Hypothalamus (tissue), 51 donors: ENCODE data around the gene ARID3C.

Experiments used
- DNase-seq, 51 donors: peaks; one replicate each; lab custom pipeline; 2025; lab: John Stamatoyannopoulos, UW

Gene ARID3C, protein sequence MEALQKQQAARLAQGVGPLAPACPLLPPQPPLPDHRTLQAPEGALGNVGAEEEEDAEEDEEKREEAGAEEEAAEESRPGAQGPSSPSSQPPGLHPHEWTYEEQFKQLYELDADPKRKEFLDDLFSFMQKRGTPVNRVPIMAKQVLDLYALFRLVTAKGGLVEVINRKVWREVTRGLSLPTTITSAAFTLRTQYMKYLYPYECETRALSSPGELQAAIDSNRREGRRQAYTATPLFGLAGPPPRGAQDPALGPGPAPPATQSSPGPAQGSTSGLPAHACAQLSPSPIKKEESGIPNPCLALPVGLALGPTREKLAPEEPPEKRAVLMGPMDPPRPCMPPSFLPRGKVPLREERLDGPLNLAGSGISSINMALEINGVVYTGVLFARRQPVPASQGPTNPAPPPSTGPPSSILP

DNA sequence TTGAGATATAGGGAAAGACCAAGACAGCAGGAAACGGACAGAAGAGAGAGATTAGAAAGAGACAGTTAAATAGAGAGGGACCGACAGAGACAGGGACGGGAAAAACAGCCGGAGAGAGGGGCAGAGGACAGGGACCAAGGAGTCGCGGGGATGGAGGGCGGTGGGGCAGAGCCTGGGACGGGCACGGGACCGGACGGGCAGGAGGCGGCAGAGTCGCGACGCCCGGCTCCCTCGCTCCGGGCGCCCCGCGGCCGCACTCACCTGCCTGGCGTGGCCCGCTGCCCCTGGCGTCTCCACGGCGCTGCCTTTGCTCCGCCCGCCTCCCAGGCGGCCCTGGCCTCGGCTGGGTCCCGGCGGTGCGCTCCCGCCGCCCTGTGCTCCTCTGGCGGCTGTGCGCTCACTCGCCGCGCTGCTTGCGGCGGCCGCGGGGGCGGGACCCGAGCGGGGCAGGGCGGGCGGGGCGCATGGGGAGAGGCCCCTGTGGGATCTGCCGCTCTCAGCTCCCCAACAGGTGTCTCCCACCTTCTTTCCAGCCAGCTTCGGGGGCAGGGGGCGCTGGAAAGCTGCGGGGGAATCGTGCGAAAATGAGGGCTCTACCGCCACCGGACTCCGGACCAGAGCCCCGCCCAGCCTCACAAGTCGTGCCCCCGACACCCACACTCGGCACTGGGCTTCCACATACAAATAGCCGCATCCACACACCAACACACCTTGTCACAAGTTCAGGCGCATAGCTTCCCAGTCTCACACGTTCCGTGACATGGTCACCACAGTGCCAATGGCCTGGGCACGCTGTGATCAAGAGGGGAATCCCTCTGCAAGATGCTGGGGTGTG, at the start of gene ARID3C:
ARID3C (minus strand) TSS at position 411 of the 835 bp plus-strand sequence. CDS start 1,052 bp downstream, outside the sequence.
- DNase-seq, result peak in 3 of 51 donors; percentile 15 to 19 (median 19)

DNA sequence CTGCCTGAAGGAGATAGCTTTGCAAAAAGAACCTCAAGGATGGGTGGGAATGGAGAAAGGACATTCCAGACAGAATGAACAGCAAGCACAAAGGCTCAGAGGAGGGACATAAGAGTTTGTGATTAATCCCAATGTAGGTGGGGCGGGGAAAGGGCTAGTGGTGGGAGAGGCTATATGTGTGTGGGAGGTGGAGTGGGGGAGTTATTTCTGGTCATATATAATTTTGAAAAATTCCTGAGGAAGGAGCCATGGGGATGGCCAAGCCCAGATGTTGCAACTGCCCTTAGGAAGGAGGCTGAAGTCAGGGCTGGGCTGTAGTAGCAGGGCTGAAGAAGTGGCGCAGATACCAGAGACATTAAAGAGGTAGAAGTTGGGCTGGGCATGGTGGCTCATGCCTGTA, 47.0 kb upstream of the ARID3C start:
- no peak for DNase-seq

DNA sequence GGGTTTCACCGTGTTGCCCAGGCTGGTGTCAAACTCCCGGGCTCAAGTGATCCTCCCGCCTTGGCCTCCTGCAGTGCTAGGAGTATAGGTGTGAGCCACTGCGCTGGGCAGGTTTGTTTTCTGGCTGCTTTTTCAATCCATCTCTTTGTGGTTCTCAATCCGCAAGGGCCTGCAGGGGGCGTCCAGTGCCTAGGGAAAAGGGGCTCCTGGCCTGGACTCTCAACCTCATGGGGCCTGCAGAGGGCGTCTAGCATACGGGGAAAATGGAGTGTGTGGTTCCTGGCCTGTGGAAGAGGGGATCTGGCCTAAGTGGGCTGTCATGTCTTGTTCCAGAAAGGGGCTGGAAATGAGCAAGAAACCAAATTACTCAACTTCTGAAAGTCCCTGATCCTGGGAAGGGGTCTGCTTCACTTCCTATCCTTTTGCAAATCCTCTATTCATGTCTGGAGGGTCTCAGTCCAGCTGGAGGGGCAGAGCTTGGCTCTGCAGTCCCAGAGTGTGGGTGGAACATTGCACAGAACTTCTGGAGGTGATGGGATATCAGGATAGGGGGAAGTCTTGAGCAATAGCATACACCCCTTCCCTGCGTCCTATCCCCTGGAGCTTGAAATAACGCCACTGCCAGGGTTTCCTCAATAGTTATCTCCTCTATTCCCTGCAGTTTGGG, 46.3 kb upstream of the ARID3C start:
- peak in 18 of 51 donors; percentile 2 to 56 (median 15) for DNase-seq

DNA sequence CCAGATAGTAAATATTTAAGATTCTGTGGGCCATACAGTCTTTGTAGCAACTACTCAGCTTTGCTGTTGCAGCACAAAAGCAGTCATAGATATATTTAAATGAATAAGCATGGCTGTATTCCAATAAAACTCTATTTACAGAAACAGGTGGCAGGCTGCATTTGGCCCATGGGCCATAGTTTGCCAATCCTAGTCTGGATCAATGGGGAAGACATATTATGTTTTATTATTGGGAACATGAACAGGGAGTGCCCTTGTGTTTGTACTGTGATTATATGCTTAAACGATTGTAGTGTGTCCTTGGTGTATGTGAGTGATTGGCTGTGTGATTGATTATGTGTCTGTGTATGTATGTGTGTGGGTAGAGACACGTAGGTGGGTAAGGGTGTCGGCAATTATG, 45.6 kb upstream of the ARID3C start:
- no peak for DNase-seq

DNA sequence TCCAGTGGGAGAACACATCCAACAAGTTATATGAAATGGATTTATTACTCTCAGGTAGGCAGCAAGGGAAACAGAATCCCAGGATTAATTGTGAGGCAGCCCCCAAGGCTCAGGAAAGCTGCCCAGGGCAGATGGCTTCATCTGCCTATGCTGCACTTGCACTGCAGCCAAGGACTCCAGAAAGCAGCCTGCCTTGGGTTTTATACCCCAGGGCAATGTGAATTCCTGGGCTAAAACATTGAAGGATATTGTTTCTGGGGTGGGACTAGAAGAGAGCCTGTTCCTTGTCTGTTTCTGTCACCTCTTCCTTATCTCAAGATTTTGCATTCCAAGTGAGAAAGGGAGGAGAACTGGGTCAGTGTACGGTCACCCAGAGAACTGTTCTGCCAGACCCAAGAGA, 42.4 kb upstream of the ARID3C start:
- no peak for DNase-seq

DNA sequence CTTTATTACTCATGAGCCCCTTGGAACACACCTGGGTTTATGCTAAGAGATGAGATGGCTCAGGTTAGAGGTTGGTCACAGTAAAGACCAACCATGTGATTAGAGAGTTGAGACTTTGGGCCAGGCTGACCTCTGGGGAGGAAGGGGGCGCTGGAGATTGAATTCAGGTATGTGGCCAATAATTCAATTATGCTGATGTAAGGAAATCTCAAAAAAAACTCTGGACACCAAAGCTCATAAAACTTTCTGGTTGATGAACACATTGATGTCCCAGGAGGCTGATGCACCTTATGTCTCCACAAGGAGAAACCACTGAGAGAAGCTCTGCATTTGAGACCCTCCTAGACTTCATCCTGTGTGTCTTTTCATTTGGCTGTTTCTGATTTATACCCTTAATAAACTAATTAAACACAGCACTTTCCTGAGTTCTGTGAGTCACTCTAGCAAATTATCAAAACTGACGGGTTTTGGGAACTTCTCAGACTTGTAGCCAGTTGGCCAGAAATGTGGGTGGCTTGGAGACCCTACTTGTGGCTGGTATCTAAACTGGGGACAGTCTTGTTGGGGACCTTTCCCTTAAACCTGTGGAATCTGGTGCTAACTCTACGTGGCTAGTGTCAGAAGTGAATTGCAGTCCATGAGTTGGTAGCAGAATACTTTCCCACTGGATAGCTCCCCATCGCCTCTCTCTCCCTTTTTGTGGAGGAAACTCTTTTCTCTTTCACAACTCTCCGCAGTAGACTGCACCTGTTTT, 41.1 kb upstream of the ARID3C start:
- DNase-seq, result no peak

DNA sequence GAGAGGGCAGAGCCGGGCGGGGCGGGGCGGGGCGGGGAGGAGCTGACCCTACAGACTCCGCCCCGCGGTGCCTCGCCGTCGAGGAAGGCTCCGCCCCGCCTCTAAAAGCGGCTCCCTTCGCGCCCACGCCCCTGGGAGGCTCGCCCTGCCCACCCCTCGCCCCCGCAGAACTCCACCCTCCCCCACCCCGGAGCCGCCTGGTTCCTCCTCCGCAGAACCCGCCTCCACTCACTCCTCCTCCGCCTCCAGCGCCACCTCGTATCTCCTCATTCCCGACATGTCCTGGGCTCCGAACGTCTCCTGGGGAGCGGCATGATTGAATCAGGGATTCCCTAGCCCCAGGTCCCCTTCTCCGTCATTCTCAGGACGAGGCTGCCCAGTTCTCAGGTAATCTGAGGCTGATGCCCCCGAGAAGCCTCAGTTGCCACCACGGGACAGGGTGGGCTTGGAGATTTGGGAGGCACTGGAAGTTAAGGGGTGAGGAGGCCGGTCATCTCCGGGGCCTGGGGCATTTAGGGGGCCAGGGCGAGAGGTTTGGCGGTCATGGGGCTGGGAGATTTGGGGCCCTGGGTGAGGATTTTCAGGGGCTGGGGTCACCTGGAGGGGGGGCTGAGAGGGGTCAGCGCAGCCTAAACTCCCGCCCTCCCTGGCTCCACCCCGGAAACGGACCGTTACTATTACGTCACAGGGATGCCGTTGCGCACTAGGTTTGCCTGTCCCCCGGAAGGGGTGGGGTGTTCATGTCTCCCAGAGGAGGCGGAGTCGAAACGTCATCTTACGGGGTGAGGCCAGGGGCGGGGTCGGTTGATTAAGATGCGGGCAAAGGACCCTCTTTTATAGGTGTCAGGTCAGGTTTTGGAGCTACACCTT, 36.8 kb upstream of the ARID3C start:
- peak; percentile 19 to 97 (median 88) for DNase-seq

DNA sequence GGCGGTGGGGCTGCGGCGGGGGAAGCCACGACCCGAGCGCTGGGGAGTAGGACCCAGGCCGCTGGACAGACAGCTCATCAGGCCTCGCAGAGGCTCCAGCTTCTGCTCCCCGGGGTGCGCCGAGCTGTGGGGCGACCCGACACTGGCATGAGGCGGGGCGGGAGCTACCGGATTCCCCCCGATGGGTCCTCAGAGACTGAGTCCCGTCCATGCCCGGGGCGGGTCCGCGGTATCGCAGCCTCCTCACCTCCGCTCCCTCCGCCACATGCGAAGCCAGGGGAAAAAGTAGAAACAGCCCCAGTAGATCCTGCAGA, 36.2 kb upstream of the ARID3C start:
- no peak for DNase-seq

DNA sequence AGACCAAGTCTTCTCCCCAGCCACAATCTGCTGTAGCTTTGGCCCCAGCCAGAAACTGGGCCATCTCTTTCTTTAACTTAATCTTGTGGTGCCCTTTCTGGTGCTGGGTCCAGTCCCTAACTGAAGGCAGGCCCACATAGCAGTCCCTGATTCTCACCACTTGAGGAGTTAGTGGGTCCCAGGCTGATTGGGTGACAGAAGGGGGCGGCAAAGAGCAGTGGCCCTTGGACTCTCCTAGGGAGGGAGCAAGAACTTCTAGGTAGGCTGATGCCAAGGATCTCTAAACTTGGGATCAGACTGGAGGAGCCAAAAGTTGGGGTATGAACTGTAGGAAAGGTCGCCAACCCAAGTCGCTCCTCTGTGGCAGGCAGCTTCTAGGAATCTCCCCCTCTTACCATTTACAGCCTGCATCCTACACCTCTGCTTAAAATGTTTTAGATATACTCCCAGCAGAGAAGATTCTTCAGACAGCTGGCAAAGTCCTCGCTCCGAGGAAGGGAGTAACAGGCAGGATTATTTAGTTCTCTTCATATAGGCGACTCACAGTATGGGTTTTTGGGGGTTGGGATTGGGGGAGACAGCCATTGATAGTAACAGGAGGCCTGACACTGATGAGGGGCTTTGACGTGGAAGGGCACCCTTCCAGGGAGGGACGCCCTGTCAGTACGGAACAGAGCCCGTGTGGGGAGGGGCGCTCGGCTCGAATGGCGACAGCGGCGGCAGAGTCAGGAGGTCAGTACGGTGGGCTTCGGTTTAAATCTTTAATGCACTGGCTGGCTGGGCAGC, 35.6 kb upstream of the ARID3C start:
- DNase-seq, result peak in 44 of 51 donors; percentile 10 to 81 (median 48)

DNA sequence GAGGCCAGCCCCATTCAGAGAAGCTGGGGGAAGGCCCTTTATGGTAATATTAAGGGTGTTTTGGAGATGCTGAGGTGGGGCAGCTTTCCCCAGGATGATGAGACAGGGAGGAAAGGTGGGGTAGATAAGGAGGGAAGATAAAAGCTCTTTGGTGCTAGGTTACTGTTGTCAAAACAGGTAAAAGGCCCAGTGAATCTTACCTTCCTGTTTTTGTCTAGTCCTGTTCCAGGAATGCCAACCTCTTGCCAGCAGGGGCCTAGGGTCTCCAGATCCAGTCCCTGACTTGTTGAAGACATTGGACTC, 34.4 kb upstream of the ARID3C start:
- DNase-seq, result no peak

DNA sequence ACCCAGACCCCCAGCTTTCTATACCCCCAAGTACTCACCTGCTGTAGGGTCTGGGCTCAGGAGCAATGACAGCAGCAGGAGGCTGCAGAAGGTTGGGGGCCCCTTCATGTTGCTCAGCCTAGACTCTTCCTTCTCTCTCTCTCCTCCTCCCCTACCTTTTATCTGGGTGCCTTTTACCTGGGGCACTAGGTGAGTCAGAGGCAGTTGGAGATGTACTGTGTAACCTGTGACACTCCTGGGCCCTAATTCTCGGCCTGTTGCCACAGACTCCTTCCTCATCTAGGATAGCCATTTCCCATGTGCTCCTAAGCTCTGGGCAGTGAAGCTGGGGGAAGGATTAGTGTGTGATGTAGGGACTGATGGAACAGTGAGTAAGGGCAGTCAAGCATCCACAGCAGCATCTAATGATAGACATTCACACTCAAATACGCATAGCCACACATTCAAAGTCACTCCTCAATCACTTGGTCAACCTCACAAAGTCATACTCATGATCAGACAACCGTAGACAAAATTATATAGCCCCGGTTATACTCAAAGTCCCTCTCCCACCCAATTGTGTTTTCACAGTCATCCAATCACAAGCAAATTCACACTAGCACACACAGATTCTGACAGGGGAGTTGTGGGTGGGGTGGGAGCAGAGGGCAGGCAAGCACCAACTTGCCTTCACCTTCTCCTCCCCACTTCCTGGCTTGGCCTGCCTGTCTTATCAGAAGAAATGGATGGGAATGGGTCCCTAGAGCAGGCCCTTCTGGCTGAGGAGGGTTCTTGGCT, 33.8 kb upstream of the ARID3C start, which contains the start of gene CCL27:
CCL27 (minus strand) TSS at position 132 of the 777 bp plus-strand sequence; CDS start at position 108, 24 bp downstream.
- no peak for DNase-seq

DNA sequence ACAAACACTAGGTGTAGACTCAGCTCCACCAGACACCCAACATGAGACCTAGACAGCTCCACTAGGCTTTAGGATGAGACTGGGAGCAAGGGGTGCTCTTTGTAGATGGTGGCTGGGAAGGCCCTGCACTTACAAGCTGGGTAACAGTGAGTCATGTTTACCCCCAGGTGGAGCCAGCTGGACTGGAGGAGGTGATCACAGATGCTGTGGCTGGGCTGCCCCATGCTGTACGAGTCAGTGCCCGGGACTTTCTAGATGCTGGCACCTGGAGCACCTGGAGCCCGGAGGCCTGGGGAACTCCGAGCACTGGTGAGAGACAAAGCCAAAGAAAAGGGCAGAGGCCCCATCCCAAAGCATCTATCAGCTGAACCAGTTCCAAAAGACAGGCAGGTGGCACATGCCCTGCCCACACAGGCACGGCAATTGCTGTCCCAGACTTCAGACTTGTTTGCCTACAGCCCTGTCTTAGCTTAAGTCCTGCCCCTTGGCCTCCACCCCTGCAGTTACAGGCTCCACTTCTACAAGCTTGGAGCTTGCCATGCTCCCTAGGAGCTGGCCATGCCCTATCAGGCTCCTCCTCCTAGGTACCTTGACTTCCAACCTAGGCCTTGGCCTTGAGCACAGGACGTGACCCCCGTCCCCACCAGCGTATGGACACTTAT, 30.9 kb upstream of the ARID3C start:
- DNase-seq, result no peak

DNA sequence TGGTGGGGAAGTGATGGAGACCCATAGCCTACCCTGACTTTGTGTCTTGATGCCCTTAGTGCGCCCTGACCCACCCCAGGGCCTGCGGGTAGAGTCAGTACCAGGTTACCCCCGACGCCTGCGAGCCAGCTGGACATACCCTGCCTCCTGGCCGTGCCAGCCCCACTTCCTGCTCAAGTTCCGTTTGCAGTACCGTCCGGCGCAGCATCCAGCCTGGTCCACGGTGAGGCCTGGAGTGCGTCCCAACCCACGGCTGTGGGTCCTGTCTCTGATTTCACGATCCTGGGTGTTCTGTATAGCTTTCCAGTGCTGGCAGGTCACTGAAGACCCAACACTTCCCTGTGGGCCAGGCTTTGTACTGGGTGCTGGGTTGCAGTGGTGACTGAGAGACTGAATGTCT, 29.6 kb upstream of the ARID3C start:
- DNase-seq, result no peak

DNA sequence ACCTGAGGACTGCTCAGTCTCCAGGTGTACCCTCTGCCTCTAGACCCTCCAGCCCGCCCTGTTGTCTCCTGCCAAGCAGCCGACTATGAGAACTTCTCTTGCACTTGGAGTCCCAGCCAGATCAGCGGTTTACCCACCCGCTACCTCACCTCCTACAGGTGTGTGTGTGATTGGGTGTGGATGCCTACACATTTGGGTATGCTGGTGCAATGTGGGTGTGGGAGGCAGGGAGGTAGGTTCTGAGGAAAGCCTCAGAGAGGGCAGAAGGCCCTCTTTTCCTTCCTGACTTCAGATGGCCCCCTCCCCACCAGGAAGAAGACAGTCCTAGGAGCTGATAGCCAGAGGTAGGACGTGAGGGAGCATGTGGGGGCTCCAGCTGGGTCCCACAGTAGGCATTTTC, 28.1 kb upstream of the ARID3C start:
- DNase-seq, result no peak

DNA sequence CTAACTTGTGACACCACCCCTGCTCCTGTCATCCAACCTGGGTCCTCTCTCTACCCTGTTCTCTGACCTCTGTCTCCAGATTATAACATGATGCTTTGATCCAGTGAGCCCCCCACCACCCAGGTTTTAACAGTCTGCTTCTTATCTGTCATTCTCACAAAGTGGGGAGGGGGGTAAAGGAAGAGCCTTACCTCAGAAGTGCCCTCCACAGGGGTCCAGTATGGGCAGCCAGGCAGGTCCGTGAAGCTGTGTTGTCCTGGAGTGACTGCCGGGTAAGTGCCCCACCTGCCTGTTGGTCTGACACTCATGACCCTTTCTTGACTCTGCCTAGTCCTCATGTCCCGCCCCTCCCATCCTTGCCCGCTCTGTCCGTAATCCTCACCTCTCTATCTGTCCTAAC, 26.5 kb upstream of the ARID3C start:
- DNase-seq, result no peak

DNA sequence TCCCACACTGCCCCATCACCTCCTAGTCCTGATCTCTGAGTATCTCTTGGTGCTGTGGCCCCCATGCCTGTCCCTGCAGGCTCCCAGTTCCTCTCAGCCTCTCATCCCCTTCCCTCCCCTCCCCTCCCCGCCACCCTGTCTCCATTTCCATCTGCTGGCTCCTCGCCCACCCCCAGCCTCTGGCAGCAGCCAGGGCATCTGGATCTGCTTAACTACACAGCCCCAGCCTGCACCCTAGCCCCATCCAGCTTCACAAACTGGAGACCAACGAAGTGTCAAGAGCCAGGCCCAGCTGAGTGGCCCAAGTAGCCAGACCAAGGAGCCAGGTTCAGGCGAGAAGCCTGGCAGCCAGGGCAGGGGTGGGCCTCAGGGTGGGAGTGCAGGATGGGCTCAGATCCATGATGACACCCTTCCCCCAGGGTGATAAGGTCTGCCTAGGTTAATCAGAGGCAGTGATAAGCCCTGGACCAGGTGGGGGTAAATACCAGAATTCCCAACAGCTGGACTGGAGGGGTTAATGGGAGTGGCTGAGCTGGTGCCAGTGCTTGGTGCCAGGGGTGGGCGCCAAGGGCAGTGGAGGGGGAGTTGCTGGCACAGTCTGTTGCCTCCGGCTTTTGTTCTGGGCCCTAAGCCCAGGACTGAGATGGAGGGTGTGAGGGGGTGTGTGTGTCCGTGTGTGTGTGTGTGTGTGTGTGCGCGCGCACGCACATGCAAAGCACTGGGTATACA, 25.6 kb upstream of the ARID3C start:
- peak in 49 of 51 donors; percentile 17 to 83 (median 62) for DNase-seq
